Neutrophil (primary cell): ENCODE results near the gene MACROD1.

ENCODE experiments used
- H3K27ac ChIP-seq: fragments of 200-600 bp; sonication (generic); 2 replicates; pipeline ENCODE4 v1.5.1; 2016; ENCODE audit warnings: mild to moderate bottlenecking, moderate library complexity
- H3K27me3 ChIP-seq: fragments of 200-600 bp; sonication (generic); 2 replicates; pipeline ENCODE4 v1.6.0; 2016; ENCODE audit warnings: mild to moderate bottlenecking
- H3K36me3 ChIP-seq: fragments of 200-600 bp; sonication (generic); 2 replicates; pipeline ENCODE4 v1.5.1; 2017
- H3K4me1 ChIP-seq, 2 experiments: fragments of 200-600 bp in 1 of 2; sonication (generic) in 1 of 2; 1 replicate in 1 of 2; 2 replicates in 1 of 2; pipeline versions ENCODE4 v1.5.1 to v1.6.1; 2013 to 2016; ENCODE audit warnings: low read depth in 1 of 2, low read length in 1 of 2, mild to moderate bottlenecking in 1 of 2, moderate library complexity in 1 of 2; ENCODE audit not compliant: control insufficient read depth in 1 of 2, insufficient read depth in 1 of 2
- H3K4me3 ChIP-seq, 2 experiments: fragments of 200-600 bp in 1 of 2; sonication (generic) in 1 of 2; 1 replicate in 1 of 2; 2 replicates in 1 of 2; pipeline ENCODE4 v1.5.1; 2013 to 2016; ENCODE audit warnings: low read depth in 1 of 2, low read length in 1 of 2, mild to moderate bottlenecking in 1 of 2, moderate library complexity in 1 of 2
- H3K9me3 ChIP-seq: fragments of 200-600 bp; sonication (generic); 2 replicates; pipeline ENCODE4 v1.5.1; 2016
- TF ChIP-seq, protein P1 (sequence below): fragments of 200-600 bp; sonication (generic); IDR thresholded peaks from 2 replicates; pipeline ENCODE4 v1.5.1; 2016; ENCODE audit warnings: antibody characterized with exemption

MACROD1 gene

DNA sequence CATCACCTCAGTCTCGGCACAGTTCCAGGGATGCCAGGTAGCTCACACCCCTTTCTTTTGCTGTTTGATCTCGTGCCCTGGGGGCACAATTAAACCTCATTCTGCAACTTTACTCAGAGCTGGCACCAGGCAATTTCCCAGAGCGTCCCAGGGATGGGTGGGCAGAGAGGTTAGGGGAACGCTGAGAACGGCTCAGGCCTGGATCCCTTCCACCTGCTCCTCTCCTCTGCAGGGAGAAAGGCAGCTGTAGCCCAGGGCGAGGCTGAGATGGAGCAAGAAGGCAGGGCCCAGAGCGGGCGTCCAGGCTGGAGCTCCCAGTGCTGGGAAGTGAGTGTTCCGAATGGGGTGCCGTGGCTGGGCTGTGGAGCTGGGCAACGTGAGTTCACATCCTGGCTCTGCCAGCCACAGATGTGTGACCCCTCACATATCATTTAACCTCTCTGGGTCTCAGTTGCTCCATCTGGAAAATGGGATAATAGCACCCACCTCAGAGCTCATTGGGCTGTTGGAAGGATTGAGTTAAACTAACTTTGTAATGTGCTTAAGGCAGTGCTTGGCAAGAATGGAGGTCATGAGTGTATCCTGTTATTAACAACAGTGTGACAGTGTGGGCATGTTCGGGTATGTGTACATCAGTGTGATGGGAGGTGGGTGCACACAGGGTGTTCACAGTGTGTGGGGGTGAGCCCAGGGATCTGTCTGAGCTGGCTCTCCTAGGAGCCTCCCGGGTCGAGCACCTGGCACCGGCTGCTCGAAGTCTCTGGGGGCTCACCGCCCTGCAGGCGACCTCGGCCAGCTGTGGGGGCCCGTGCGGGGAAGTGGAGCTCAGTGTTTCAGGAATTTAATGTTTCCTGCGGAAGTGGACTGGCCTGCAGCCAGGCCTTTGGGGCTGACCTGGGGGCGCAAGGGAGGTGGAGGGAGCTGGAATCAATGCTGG lies 164.2 kb downstream of the MACROD1 start:
- Histone ChIP-seq H3K27me3 (peaks cover 87% of the 10 kb centered on the region), H3K9me3 (no peaks in the 10 kb centered on the region), H3K27ac (no peak overlapping the region), H3K4me3 (no peak overlapping the region), H3K4me1 (peaks cover 28 to 37% of the 10 kb centered on the region in 2 experiments), H3K36me3 (peaks cover 25% of the 10 kb centered on the region)
- TF ChIP-seq, protein P1, sequence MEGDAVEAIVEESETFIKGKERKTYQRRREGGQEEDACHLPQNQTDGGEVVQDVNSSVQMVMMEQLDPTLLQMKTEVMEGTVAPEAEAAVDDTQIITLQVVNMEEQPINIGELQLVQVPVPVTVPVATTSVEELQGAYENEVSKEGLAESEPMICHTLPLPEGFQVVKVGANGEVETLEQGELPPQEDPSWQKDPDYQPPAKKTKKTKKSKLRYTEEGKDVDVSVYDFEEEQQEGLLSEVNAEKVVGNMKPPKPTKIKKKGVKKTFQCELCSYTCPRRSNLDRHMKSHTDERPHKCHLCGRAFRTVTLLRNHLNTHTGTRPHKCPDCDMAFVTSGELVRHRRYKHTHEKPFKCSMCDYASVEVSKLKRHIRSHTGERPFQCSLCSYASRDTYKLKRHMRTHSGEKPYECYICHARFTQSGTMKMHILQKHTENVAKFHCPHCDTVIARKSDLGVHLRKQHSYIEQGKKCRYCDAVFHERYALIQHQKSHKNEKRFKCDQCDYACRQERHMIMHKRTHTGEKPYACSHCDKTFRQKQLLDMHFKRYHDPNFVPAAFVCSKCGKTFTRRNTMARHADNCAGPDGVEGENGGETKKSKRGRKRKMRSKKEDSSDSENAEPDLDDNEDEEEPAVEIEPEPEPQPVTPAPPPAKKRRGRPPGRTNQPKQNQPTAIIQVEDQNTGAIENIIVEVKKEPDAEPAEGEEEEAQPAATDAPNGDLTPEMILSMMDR: no peak

DNA sequence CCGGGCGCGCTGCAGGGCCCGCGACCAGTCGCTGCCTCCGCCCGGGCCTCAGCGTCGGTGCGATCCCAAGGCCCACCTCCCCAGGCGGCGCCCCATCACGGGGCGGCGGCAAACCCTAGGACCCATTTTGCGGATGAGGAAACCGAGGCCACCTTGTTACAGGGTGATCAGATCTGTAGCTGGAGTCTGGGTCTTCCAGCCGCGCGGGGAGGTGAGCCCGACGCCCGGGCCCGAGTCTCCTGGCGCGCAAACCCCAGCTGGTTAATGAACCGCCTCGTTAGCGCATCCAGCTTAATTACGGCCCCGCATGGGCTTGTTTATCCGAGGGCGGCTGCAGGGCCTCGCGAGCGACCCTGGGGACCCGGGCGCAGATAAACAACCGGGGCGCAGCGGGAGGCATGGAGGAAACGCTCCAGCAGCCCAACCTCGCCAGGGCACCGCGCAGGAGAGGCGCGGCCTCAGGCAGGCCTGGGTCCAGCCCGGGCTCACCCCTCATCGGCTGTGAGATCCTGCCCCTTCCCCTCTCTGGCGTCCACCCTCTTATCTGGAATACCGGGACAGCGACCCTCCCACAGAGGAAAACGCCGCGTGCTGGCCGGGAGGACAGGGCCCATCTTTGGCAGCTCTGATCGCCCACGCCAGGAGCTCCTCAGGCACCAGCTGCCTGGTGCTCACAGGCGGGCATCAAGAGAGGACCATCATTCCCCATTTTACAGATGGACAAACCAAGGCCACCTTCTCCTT lies 165.0 kb downstream of the MACROD1 start:
- Histone ChIP-seq H3K27ac (no peak overlapping the region), H3K27me3 (peaks cover 78% of the 10 kb centered on the region), H3K4me3 (peak overlapping the region; percentile 29 to 60), H3K4me1 (peaks cover 28 to 36% of the 10 kb centered on the region in 2 experiments), H3K9me3 (no peaks in the 10 kb centered on the region), H3K36me3 (peaks cover 33% of the 10 kb centered on the region)
- TF ChIP-seq, protein P1: no peak

DNA sequence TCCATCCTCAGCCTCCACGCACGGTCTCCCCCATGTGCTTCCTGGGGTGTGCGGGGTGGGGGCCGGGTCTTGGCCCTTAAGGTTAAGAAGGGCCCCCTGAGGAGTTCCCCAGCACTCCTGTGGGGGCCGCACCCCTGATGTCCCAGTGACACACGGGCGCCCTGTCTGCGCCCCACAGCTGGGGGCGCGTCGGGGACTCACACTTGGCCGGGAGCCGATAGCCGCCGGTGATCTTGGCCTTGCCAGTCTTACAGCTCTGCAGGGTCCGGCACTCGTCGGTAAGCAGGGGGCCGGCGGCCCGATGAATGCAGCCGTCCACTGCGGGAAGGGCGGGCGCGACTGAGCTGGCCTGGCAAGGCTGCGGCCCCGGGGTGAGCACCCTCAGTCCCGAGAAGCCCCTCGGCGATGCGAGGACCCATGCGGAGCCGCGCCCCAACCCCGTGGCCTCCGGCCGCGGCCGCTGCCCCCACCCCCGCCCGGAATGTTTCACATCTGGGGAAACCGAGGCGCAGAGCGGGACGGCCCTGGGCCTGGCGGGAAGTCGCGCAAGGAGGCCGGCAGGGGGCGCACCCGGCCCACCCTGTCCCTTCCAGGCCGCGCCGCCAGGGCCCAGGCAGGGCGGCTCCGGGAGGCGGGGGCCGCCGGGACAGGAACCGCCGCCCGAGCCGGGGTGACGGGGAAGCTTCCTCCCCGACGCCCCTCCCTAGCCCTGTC lies 165.7 kb downstream of the MACROD1 start:
- TF ChIP-seq, protein P1: peak; percentile 70
- Histone ChIP-seq H3K27me3 (peaks cover 71% of the 10 kb centered on the region), H3K9me3 (no peaks in the 10 kb centered on the region), H3K4me1 (peaks cover 28 to 36% of the 10 kb centered on the region in 2 experiments), H3K36me3 (peaks cover 40% of the 10 kb centered on the region), H3K27ac (no peak overlapping the region), H3K4me3 (peak overlapping the region; percentile 29 to 60)

DNA sequence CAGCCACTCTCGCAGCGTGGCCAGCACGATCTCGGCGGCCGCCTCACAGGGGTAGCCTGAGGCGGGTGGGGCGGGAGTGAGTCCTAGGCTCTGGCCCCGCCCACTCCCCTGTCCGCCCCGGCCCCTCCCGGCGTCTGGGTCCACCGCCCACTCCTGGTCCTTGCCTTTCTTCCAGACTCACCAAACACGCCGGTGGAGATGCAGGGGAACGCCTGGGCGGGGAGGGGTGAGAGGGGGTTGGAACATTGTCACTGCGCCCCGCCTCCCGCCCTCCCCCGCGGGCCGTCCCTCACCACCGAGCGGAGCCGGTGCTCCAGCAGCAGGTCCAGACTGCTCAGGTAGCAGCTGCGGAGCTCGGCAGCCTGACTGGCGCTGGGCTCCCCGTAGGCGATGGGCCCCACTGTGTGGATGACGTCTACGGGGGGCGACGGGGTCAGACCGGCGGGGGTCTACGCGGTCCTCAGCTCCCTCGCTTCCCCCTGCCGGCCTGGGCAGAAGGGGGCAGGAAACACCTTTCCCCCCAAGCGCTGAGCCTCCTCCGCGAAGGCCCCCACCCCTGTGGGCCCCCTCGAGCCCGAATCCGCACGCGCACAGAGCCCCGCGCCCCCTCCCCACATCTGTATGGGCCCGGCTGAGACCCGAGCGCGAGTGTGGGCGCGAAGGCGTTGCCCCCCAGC lies 166.4 kb downstream of the MACROD1 start:
- Histone ChIP-seq H3K27me3 (peaks cover 64% of the 10 kb centered on the region), H3K4me3 (peak overlapping the region; percentile 53 to 60), H3K9me3 (no peaks in the 10 kb centered on the region), H3K4me1 (peaks cover 28 to 36% of the 10 kb centered on the region in 2 experiments), H3K27ac (no peak overlapping the region), H3K36me3 (peaks cover 47% of the 10 kb centered on the region)
- TF ChIP-seq, protein P1: no peak
